Measurements from ENCODE around the gene IFT27.

Gene IFT27

DNA sequence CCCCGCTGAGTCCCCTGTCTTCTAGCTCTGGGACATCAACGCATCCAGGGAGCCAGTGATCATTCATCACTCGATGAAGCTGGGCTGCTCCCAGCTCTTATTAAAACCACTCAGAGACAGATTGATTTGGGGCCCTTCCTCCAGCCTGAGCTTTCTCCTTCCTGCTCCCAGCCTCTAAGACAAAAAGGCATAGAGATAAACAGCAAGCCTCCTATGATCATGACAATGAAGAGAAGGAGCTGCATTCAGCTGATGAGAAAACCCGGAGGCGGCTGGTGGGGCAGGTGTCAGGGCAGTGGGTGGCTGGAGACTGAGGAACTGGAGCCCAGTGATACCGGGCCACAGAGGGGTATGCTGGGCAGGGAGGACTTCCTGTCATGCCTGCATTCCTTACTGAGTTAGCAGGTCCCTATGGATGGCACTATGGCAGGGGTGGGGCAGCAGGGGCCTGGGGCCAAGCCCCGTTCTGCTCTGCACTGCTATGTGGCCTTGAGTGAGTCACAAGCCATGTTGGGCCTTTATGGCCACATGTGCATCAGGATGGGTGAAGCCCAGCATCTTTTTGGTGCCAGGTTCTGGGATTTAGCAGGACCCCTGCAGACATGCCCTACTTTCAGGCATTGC lies 20.7 kb upstream of the IFT27 start:
- no peak for DNase-seq

DNA sequence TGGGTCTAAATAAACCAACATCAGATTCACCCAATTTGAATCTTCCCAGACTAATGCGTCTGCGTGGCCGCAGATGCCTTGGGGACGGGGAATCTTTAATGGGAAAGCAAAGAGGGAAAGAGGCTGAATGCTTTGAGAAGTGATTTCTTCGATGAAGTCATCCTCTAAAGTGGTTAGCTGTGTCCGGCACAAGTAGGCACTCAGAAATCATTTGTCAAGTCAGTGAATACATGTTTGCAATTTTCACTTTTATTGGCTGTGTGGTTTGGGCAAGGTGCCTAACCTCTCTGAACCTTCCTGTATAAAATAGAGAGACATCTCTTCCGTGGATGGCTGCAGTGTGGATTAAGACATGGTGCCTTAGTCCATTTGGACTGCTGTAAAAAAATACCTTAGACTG lies 19.7 kb upstream of the IFT27 start:
- DNase-seq: no peak

DNA sequence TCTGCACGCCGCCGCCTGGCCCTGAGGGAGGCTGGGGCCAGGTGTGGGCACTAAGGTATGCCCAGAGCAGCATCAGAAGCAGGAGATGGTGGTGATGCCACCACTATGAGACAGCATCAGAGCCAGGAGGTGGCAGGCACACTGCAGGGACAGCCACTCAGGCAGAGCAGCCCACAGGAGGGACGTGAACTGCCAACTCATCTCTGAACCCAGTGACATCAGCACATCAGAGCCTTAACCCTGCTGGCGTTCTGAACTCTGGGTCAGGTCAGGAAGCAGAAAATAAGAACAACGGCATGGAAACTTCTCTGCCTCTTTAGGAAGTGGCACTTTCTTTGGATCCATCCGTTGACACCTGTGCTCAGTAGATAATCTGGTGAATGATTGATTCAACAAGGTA lies 14.7 kb upstream of the IFT27 start:
- peak; percentile 9 for DNase-seq

DNA sequence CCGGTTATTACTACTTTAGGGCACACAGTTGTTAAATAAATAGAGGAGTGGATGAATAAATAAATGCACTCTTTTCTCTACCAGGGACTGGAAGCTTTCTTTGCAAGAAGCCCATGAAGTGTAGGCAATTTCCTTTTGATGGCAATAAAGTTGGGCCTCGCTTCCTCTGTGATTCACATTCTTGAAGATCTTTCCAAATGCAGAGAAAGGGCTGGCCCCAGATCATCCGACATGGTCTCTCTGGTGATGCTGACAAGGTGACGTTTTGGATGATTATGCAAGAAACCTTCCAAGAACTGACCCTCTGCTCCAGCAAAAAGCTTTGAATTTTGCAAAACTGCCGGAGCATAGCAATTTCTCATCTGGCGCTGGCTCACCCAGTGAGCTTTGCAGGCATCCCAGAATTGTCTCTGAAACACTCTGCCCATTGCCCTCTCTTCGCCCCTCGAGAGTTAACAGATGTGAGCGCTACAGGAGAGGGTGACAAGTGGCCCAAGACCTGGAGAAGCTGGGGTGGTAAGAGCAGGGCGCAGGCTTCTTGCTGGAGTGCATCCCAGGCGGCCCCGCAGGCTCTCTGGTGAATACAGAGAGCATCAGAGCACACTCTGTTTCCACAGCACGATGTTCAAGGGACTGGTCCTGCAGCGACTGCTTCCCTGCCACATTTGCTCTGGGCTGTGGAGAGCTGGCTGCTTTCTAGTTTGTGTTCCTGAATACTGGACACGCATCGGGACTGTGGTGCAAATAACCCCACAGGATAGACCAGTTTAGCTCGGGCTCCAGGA lies 11.5 kb upstream of the IFT27 start:
- no peak for DNase-seq

DNA sequence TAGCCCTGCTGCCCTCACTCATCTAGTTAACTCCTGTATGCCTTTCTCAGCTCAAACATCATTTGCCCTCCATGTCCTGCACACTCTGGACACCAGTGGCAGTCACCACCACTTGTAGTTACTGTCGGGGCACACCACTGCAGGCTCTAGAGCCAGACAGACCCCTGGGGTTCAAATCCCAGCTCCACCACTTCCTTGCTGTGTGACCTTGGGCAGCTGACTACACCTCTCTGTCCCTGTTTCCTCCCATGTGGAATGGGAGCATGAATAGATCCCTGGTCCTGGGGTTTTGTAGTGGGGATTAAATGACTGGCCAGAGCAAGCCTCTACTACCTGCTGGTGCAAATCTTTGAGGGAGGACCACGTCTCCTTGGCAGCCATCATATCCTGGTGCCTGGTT lies 7.8 kb upstream of the IFT27 start:
- no peak for DNase-seq

DNA sequence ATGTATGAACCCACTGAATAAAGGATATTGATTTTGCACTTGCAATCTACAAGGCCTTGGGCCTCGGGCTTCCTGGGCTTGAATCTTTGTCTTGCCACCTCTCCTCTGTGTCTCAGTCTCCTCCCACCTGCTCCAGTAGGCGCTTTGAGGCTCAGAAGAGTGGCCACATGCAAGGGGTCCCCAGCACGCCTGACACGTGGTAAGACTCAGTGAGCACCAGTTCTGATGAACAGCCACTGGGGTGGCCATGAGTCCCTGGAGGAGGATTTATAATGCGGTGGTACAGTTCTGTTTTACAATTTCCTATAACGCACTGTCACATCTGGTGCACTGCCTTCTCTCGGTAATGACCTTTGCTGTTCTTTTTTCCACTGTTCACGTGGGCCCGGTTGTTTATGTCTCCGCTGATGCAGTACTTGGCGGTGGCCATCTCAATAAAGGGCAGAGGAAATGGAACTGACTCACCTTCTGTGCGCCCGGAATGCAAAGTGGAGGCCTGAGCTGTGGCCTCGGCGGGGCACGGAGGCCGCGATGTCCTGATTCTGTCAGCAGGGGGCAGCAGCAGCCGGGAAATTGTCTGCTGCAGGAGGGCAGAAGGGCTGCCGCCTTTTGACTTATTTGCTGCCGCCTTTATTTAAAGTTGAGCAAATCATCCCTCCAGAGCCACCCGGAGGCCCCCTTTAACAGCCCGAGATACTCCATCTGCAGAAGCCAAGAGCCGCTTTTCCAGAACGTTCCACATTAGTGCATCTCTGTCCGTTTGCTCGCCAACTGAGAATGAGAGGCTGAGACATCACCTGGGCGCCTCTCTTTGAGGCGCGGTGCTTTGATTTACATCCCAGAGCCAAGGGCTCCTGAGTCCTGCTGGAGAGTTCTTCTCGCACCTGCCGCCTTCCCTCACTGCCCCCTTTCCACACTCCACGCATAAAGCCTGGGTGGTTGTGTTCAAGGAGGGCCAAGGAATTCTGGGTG lies 6.0 kb upstream of the IFT27 start:
- DNase-seq: peak; percentile 91

DNA sequence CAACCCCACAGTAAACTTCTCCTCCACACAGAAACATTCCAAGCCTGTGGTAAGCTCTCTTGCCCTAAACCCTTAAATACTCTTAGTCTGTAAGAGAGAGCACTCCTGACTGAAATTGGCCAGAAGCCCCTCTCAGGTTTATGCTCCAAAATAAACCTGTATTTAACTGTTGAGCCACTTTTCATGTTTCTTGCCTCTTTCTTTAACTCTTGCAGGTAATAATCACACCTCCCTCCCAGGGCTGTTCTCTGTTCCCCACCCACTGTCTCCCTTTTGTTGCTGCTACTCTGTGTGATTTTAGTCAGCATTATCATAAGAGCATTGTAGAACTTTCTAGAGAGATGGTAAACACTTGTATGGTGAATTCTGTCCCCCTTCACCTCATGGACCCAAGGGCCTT lies 2.1 kb upstream of the IFT27 start:
- no peak for DNase-seq

DNA sequence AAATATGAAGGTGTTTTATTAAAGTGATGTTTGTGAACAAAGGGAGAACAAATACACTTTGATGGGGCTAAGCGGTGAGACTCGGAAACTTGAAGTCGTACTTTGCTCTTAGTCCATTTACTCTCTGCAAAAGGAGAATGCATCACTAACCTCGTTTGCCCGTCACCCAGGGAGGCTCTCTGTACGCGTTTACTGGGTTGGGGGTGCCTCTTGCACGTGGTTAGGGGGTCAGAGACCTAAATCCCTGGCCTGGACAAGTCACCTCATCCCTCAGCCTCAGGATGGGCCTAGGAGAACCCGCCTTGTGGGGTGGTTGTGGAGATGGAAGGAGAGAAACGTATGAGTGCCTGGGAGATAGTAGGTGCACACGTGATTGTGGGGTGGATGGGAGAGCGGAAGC lies 803 bp upstream of the IFT27 start:
- peak; percentile 5 for DNase-seq

DNA sequence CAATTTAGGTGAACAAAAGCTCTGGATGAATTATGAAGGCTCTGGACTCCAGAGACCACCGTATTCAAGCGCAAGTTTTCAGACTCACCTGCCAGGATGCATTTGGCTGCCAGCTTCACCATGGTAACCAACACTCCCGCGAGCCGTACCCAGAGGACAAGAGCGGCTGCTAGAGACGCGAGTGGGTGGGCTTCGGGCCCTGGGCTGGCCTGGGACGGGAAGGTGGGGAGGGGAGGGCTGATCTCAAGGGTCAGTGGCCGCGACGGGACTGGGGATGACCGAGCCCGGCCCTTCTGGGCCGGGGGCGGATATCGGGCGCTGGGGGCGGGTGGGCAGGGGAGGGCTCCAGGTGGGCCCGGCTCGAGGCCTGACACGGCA lies 344 bp downstream of the IFT27 start:
- peak; percentile 36 for DNase-seq

DNA sequence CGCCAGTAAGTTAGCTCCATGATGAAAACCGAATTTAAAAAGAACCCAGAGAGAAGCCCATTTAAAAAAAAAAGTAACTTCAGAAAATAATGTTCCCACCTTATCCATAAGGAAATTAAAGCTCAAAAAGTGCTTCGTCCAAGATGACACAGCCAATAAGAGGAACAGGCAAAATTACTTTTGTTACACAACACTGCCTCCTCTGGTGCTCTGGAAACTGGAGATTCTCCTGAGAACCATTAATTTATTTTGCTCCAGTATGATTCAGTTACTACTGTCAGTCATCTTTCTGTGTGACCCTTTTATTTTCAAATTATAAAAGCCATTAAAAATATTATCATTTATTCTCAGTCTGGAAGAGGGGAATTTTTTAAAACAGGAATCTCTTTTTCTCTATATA lies 2.0 kb downstream of the IFT27 start:
- DNase-seq: no peak

DNA sequence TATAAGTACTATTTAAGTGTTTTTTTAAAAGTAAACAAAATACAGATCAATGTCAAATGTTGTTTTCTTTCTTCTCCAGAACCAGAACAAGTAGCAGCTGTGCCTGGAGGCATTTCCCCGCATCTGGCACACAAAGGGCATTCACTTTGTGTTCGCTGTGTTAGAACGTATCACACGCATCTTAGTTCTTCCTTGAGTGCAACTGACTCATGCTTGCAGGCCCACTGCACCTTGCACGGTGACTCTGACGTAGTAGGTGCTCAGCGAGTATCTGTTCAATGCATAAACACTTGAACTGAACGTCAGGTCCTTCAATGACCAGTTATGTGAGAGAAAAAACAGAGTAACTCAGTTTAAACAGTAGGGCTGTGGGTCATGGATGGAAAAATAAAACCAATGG lies 3.5 kb downstream of the IFT27 start:
- no peak for DNase-seq

DNA sequence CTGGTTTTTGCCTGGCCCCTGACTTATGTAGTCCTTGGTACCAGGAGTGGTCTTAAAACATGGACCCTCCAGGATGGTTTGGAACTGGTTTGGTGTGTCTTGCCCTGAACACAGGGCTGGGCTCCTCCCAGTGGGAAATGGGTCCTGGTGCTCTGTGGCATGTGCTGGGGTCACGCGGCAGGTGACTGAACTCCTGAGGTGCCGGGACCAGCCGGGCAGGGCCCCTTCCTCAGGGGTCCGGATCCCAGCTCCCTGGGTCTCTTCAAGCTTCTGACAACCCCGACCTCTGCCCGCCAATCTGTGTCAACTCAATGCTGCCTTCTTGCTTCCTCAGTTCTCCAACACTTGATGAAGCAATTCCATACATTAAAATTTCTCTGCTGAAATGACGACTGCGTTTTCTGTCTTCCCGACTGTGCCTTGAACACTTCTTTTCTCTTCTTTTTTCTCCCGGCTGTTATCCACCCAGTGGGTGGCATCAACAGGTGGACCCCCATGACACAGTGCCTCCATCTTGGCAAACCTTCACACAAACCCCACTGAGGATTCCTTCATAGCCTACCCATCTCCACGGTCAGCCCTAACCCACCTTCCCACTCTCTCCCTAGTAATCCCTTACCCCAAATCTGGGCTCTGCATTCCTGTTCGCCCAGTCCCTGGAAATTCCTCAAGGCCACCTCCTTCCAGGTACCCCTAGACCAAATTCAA lies 4.4 kb downstream of the IFT27 start:
- no peak for DNase-seq

DNA sequence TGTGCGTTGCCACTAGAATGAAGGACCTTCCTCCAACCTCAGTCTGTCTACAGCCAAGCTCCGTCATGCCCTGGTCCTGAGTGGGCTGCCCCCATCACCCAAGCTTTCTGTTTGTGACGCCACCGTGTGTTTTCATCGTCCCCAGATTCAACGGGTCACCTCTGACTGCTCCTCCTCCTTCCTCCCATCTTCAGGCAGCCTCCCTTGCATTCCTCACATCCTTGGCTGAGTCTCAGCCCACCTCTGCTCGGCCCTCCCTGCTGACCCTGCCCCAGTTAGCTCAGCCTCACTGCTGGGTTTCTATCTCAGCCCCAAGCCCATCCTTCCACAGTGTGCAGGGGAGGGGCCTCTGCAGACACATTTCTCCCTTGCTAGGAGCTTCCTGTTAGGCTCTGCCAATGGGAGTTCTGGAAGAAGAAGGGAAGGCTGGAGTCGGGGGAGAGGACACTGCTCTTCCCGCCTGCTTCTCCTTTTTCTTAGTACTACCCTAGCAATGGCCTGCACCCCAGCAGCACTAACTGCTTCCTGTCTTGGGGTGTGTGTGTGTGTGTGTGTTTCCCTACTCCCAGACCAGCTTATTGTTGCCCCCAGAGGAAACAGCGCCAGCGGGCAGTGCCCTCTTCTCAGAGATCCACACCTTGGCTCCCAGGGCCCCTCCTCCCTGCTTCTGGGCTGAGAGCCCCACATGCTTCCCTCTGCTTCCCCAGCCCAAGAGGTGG lies 5.2 kb downstream of the IFT27 start:
- DNase-seq: no peak

DNA sequence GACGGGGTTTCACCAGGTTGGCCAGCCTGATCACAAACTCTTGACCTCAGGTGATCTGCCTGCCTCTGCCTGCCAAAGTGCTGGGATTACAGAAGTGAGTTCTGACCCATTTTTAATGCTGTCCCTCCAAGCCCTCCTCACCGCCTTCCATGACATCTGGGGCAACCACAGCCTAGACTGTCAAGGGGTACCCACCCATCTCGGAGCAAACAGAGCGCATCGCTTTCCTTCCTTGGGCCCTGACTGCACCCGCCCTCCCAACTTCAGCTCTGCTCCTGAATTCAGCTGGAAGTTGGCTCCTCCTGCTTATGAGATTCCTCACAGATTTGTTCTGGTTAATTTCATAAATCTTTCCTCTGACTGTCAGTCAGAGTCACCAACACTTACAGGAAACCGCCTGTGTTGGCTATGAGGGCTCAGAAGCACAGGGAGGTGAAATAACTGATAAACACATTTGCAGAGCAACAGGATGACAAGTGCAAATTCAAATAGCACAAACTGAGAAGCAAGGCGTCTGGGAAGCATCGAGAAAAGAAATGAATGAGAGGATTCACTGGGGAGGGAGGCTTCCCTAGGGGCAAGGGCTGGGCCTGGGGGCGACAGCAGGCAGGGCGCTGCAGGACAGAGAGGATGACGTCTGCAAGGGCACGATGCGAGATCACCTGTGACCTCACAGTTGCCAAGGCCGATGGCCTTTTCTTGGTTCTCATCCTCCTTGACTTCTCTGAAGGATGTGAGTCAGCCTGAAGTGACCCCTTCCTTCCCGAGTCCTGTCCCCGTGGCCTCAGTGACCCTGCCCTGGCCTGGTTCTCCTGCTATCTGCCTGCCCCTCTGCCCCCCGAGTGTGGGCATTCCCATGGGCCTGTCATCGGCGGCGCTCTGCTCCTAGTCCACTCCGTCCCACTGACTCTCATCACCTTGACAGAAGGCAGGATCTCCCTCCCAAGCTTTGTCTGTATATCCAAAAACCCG lies 6.1 kb downstream of the IFT27 start:
- no peak for DNase-seq

DNA sequence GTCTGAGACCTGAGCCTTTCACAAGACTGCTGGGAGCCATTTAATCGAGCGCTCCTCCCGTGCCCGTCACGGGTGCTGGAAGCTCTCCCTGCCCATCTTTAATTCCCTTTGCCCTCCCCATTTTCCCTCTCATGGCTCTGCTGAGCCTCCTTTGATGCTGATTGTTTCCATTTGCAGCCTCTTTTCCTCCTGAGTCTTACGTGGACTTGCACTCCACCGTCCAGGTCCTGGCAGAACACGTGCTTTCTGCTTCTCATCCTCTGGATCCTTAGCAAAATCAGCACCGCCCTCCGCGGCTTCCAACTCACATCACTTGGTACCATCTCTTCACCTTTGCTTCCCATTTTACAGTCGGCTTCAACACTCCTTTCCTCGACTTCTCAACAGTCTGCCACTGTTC lies 7.3 kb downstream of the IFT27 start:
- no peak for DNase-seq

DNA sequence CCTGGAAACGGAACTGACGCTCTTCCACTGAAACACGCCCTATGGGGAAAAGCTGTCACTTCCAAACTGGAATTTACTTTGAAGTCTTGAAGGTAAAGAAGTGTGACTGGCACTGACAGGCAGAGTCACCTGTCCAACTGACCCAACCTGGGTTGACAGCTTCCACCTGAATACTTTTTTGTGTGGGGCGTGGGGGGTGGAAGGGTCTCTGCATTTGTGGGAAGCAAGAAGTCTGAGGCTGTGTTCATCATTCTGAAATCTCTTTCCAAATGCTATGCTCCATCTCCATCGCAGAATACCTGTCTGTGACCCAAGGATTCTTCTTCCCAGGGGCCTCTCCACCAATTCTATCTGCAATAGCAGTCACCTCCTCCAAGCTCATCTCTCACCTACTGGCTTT lies 7.8 kb downstream of the IFT27 start:
- no peak for DNase-seq

DNA sequence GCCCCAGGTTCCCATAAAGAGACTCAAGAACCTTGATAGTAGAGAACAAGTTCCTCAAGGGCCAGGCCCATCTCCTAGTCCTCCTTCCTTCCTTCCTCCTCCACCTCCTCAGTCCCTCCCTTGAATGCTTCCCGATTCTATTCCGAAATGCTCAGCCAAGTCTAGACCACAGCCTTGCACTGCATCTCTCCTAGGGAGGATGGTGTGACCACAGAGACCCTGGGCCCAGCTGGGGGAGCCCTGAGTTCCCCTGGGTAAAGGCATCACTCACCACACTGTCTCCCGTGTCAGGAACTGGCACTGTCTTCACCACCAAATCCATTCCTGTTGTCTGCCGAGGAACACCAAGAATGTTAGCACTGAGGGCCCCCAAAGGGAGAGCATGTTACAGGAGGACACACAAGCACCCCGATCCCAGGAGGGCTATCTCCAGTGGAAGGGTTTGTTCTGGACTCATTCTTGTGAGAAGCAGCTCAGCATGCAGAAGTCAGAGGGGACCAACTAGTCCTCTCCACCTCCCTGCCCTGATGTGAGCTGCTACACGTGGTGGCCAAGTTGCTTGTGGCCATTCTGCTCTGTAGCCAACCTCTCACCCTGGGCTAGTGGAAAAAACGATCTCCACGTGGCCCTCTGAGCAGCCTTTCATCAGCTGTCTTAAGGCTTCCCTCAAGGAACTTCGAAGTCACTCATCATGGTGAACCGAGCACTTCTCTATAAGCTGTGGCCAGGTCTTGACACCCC lies 8.7 kb downstream of the IFT27 start:
- no peak for DNase-seq

DNA sequence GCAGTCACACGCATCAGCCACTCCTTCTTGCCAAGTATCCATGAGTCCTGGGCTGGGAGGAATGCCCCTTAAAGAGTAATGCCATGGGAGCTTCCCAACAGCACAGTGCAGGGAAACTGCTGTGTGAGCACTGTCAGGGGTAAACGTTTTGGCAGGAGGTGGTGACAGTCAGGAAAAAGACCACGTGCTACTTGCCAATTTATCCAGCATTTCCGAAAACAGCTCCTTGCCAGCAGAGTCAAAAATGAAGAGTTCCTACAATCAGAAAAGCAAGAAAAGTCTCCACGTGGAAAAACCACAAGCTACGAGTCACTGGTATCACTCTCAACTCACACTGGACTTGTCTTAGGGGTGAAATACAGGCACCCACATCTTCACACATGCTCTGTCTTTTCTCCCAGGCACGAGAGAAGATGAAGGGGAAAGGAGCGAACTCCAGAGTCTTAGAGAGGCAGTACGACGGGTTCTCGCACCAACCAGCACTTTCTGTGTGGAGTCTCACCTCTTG lies 9.9 kb downstream of the IFT27 start:
- no peak for DNase-seq

DNA sequence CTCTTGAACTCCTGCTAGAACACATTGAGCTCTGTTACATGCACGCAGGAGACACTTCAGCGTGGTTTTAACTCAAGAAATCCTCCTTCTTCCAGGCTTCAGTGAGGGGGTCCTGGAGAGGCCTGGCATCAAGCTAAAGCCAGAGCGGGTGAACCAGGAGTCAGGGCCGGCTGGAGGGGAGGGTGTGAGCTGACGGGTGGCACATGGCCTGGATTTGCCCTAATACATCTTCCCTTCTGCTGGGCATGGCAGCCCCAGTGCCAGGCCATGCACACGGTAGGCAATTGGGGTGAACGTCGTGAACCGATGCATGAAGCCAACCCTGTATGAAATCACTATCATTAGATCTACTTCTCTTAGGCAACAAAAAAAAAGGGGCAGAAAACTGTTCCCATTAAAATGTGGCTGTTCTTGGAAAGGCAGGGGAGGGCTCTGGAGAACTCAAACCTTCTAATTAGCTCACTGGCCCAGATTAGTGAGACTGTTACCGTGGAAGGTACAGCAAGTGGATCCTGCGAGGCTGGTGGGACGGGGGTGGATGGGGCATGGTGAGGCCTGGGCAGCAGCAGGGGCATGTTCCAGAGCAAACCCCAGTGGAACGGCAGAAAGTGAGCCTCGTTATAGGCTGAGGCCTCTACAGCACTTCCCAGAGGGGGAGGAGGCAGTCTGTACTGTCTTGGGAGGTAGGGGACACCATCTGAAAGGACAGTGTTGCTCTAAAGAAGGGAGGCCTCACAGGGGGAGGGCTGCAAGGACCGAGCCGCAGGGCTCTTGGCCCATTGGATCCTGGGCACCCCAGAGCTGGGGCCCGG lies 10.6 kb downstream of the IFT27 start:
- no peak for DNase-seq

Measured in activated naive CD4-positive, alpha-beta T cell treated with Interleukin-2 at 50 U/mL for 16 hours (primary cell).